ENCODE results near the gene NCL. TPM values are rescaled to one million over a fixed set of nuclear protein-coding genes. Genes with fewer than 3 reads are reported as not detected.

The NCL gene
- total RNA-seq, 2 donors from 2014 or later, result 774 to 785 TPM

DNA sequence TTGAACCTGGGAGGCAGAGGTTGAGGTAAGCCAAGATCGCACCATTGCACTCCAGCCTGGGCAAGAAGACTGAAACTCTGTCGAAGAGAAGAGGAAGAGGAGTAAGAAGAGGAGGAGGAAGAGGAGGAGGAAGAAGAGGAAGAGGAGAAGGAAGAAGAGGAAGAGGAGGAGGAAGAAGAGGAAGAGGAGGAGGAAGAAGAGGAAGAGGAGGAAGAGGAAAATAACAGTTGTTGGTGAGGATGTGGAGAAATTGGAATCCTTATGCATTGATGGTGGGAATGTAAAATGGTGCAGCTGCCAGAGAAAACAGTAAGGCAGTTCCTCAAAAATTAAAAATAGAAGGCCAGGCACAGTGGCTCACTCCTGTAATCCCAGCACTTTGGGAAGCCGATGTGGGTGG lies 8.5 kb upstream of the NCL start:
- Histone ChIP-seq H3K4me1 (ENCODE audit: control insufficient read depth, insufficient read depth, low read length) (no peaks in the 10 kb centered on the region), H3K27ac (ENCODE audit: low read depth, low read length) (no peak overlapping the region), H3K36me3 (ENCODE audit: control insufficient read depth, insufficient read depth, low read length) (no peaks in the 10 kb centered on the region), H3K9me3 (ENCODE audit: control insufficient read depth, low read length) (no peaks in the 10 kb centered on the region), H3K27me3 (ENCODE audit: control insufficient read depth, insufficient read depth, low read length, poor library complexity, severe bottlenecking) (no peaks in the 10 kb centered on the region), H3K9ac (ENCODE audit: extremely low read depth, low read length, poor library complexity, severe bottlenecking) (no peak overlapping the region), H3K4me3 (ENCODE audit: low read length) (no peak overlapping the region)
- Mint-ChIP-seq H3K4me1 (peaks cover 10% of the 10 kb centered on the region), H3K27ac (no peak overlapping the region), H3K27me3 (ENCODE audit: insufficient read depth) (peaks cover 3% of the 10 kb centered on the region), H3K9me3 (no peaks in the 10 kb centered on the region), H3K4me3 (no peak overlapping the region), H3K36me3 (ENCODE audit: low read depth) (no peaks in the 10 kb centered on the region)
- no peak for DNase-seq
- WGBS, 2 experiments (ENCODE audit: insufficient coverage in 1 of 2, insufficient read length in 1 of 2), result 89 to 96% methylated on average over 2 to 3 of the region's 3 CpGs
- TF ChIP-seq, protein P1, sequence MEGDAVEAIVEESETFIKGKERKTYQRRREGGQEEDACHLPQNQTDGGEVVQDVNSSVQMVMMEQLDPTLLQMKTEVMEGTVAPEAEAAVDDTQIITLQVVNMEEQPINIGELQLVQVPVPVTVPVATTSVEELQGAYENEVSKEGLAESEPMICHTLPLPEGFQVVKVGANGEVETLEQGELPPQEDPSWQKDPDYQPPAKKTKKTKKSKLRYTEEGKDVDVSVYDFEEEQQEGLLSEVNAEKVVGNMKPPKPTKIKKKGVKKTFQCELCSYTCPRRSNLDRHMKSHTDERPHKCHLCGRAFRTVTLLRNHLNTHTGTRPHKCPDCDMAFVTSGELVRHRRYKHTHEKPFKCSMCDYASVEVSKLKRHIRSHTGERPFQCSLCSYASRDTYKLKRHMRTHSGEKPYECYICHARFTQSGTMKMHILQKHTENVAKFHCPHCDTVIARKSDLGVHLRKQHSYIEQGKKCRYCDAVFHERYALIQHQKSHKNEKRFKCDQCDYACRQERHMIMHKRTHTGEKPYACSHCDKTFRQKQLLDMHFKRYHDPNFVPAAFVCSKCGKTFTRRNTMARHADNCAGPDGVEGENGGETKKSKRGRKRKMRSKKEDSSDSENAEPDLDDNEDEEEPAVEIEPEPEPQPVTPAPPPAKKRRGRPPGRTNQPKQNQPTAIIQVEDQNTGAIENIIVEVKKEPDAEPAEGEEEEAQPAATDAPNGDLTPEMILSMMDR (conservative IDR thresholded peaks at IDR 0.05), result no peak

DNA sequence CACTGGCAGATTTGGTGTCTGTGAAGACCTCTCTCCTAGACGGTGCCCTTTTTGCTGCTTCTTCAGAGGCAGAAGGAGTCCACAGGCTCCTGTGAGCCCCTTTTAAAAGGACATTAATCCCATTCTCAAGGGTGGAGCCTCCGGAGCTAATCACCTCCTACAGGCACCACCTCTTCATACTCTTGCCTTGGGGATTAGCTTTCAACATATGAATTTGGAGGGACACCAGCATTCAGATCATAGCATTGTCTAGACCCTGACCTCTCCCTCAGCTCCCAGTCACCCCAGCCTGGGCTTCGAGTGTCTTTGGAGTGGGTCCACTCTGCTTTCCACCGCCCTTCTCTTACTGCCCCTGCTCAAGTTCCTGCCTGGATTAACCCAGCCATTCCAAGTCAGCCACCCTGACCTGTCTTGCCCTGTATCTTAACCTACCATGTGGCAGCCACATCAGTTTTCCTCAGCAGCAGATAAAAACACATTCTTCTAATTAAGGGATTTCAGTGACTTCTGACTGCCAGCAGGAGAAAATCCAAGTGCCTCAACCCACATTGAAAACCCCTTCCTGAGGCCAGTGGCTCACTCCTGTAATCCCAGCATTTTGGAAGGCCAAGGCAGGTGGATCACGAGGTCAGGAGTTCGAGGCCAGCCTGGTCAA lies 6.1 kb upstream of the NCL start:
- peaks cover 3% of the 10 kb centered on the region for H3K27me3 Mint-ChIP-seq (ENCODE audit: insufficient read depth)
- WGBS, 2 experiments (ENCODE audit: insufficient coverage in 1 of 2, insufficient read length in 1 of 2), result 87% methylated on average over 2 to 6 of the region's 6 CpGs
- TF ChIP-seq, protein P1 (conservative IDR thresholded peaks at IDR 0.05), result no peak

DNA sequence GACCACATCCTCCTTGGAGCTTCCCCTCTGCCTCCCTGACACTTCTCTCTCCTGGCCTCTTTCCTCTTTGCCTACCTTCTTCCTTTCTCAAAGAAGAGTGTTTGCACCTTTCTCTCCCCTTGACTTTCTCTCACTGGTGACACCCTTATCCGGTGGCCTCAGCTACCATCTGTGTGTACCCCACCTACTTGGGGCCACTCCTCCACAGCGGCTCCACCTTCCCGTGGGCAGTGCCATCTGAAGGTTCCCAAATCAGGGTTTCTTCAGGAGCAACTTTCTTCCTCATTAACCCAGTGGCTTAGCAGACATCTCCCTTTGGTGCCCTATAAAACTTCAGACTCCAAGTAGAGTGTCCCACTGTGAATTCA lies 5.3 kb upstream of the NCL start:
- H3K27ac ChIP-seq (ENCODE audit: low read depth, low read length), result no peak overlapping the region
- Mint-ChIP-seq H3K9me3 (no peaks in the 10 kb centered on the region), H3K27me3 (ENCODE audit: insufficient read depth) (peaks cover 3% of the 10 kb centered on the region), H3K4me1 (peaks cover 9% of the 10 kb centered on the region), H3K4me3 (no peak overlapping the region), H3K27ac (no peak overlapping the region), H3K36me3 (ENCODE audit: low read depth) (no peaks in the 10 kb centered on the region)
- 60 to 76% methylated on average over 3 of the region's 3 CpGs for WGBS, 2 experiments (ENCODE audit: insufficient coverage in 1 of 2, insufficient read length in 1 of 2)
- H3K9me3 ChIP-seq (ENCODE audit: control insufficient read depth, low read length), result no peaks in the 10 kb centered on the region
- H3K36me3 ChIP-seq (ENCODE audit: control insufficient read depth, insufficient read depth, low read length), result no peaks in the 10 kb centered on the region
- DNase-seq, result no peak
- H3K9ac ChIP-seq (ENCODE audit: extremely low read depth, low read length, poor library complexity, severe bottlenecking), result no peak overlapping the region
- H3K4me1 ChIP-seq (ENCODE audit: control insufficient read depth, insufficient read depth, low read length), result no peaks in the 10 kb centered on the region
- TF ChIP-seq, protein P1 (conservative IDR thresholded peaks at IDR 0.05), result no peak
- no peak overlapping the region for H3K4me3 ChIP-seq (ENCODE audit: low read length)
- H3K27me3 ChIP-seq (ENCODE audit: control insufficient read depth, insufficient read depth, low read length, poor library complexity, severe bottlenecking), result no peaks in the 10 kb centered on the region

More for the DNA sequence above, 6.1 kb upstream of the NCL start:
- H3K9ac ChIP-seq (ENCODE audit: extremely low read depth, low read length, poor library complexity, severe bottlenecking), result no peak overlapping the region
- no peaks in the 10 kb centered on the region for H3K9me3 ChIP-seq (ENCODE audit: control insufficient read depth, low read length)
- H3K4me1 ChIP-seq (ENCODE audit: control insufficient read depth, insufficient read depth, low read length), result no peaks in the 10 kb centered on the region
- H3K27ac ChIP-seq (ENCODE audit: low read depth, low read length), result no peak overlapping the region
- no peak overlapping the region for H3K4me3 ChIP-seq (ENCODE audit: low read length)
- no peaks in the 10 kb centered on the region for H3K36me3 ChIP-seq (ENCODE audit: control insufficient read depth, insufficient read depth, low read length)
- no peaks in the 10 kb centered on the region for H3K36me3 Mint-ChIP-seq (ENCODE audit: low read depth)
- DNase-seq, result no peak
- H3K4me1 Mint-ChIP-seq, result peaks cover 8% of the 10 kb centered on the region
- no peak overlapping the region for H3K4me3 Mint-ChIP-seq
- no peaks in the 10 kb centered on the region for H3K27me3 ChIP-seq (ENCODE audit: control insufficient read depth, insufficient read depth, low read length, poor library complexity, severe bottlenecking)
- no peak overlapping the region for H3K27ac Mint-ChIP-seq
- H3K9me3 Mint-ChIP-seq, result no peaks in the 10 kb centered on the region

All from endodermal cell (in vitro differentiated cells).